ENCODE measurements around the gene CASK.

DNA sequence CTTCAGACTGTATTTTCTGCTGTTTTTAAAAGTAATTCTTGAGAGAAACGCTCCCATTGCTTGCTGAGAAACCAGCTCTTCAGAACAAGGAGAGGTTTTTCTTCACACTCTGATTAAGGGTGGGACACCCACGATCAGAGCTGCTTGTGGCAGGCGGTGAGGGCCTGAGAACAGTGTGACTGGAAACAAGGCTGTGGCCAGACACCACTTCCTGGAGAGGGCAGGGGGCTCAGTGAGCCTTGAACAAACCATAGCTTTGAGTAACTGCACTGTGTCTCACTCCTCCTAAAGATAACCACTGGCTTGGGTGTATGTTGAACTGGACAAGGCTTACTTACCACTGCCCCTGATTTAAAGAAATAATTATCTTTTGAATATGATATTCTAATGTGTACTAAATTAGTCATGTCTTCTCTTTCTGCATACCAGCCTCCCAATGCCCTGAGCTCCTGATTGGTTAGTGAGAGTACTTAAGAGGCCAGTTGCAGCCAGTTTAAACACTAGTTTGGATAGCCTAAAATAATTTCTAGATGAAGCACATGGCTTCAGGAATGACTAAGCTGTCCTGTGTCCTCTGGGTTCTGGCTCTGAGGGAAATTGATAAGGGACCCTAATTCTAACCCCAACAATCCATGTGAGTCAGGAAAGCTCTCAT lies 203.1 kb downstream of the CASK start:
- TF ChIP-seq CTCF (conservative IDR thresholded peaks at IDR 0.05; ENCODE audit: low read depth, low read length): no peak
- no peak for TF ChIP-seq EZH2 (IDR thresholded peaks at IDR 0.05; ENCODE audit: borderline replicate concordance, low read depth, low read length, poor library complexity, severe bottlenecking)

Measured in A673 (cell line).